C4-2B (cell line): ENCODE results near the gene MFAP2.

Experiments used
- ZFX ChIP-seq: fragments of 450-650 bp; IDR thresholded peaks from 2 replicates; pipeline ENCODE4 v1.6.1; 2017
- TF ChIP-seq, protein P1 (sequence below): fragments of 450-650 bp; conservative IDR thresholded peaks from 2 replicates; pipeline ENCODE4 v1.5.1; 2017; ENCODE audit warnings: mild to moderate bottlenecking

DNA sequence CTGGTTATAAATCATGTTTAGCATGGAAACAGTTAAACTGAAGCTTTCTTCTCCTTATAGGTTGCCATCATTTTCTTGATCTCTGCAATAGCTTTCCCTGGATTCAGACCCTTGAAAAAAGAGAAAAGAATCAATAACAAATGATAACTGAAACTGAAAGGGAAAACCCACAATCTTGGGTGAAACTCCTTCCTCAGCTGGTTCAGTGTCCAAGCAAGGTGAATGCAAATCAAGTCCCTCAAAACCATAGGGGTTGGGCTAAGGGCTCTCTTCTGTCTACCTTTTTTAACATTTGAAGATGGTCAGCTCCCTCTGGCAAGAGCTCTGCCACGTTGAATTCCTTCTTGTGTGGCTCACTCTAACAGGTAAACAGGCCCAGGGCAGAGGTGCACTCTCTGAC is 38.4 kb upstream of the MFAP2 start:
- TF ChIP-seq, protein P1, sequence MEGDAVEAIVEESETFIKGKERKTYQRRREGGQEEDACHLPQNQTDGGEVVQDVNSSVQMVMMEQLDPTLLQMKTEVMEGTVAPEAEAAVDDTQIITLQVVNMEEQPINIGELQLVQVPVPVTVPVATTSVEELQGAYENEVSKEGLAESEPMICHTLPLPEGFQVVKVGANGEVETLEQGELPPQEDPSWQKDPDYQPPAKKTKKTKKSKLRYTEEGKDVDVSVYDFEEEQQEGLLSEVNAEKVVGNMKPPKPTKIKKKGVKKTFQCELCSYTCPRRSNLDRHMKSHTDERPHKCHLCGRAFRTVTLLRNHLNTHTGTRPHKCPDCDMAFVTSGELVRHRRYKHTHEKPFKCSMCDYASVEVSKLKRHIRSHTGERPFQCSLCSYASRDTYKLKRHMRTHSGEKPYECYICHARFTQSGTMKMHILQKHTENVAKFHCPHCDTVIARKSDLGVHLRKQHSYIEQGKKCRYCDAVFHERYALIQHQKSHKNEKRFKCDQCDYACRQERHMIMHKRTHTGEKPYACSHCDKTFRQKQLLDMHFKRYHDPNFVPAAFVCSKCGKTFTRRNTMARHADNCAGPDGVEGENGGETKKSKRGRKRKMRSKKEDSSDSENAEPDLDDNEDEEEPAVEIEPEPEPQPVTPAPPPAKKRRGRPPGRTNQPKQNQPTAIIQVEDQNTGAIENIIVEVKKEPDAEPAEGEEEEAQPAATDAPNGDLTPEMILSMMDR, result no peak
- no peak for TF ChIP-seq ZFX
